G401 (cell line): ENCODE measurements around the gene AAMDC. TPM values are rescaled to one million over a fixed set of nuclear protein-coding genes. Genes with fewer than 3 reads are reported as not detected.

Experiments used
- total RNA-seq: library from RNA; depleted of rRNA; stranded (reverse); fragments of >200 nt; shearing (Covaris generic); gene quantifications from 2 replicates; pipeline ENCODE4 v1.2.3, GENCODE V29; 2014; rRNA removed

AAMDC gene
- total RNA-seq, 1 experiment from 2014 or later = 15.7 TPM

Other genes starting within 250 kb of the AAMDC start
- gene AQP11, start 231.2 kb upstream of the AAMDC start, total RNA-seq = 0.47 TPM in 1 of 2 replicates, not detected in the other
- 397 and 494 TPM in 2 replicates for gene CLNS1A, start 183.3 kb upstream of the AAMDC start, total RNA-seq
- gene RSF1, start 422 bp upstream of the AAMDC start, total RNA-seq = 14.9 and 31.4 TPM in 2 replicates
- 16.8 and 23.0 TPM in 2 replicates for gene INTS4, start 173.5 kb downstream of the AAMDC start, total RNA-seq
- gene KCTD14, start 202.1 kb downstream of the AAMDC start, total RNA-seq = 9.6 and 16.9 TPM in 2 replicates
- gene THRSP, start 242.7 kb downstream of the AAMDC start, total RNA-seq = not detected in 2 replicates